HFFc6 (cell line): ENCODE measurements around the gene AHR. TPM values are rescaled to one million over a fixed set of nuclear protein-coding genes. Genes with fewer than 3 reads are reported as not detected.

Source experiments
- DNase-seq: peaks from one replicate; pipeline ENCODE4 v3.0.0-alpha.2; 2018
- H3K27ac Mint-ChIP-seq: 2 replicates; pipeline ENCODE4 v1.8.0; 2020; ENCODE audit warnings: mild to moderate bottlenecking, mixed read lengths
- H3K27me3 Mint-ChIP-seq: 2 replicates; pipeline ENCODE4 v1.8.0; 2021; ENCODE audit warnings: mild to moderate bottlenecking, moderate library complexity, mixed read lengths; ENCODE audit not compliant: insufficient read depth
- H3K36me3 Mint-ChIP-seq: 2 replicates; pipeline ENCODE4 v1.8.0; 2021; ENCODE audit warnings: low read depth, mixed read lengths
- H3K4me1 Mint-ChIP-seq: 2 replicates; pipeline ENCODE4 v1.8.0; 2020; ENCODE audit warnings: low read depth, mixed read lengths
- H3K4me3 Mint-ChIP-seq: 2 replicates; pipeline ENCODE4 v1.8.0; 2020; ENCODE audit warnings: mild to moderate bottlenecking, moderate library complexity, mixed read lengths
- H3K9me3 Mint-ChIP-seq: 2 replicates; pipeline ENCODE4 v1.8.0; 2020; ENCODE audit warnings: mild to moderate bottlenecking, mixed read lengths
- total RNA-seq, 6 experiments: library from RNA; stranded (reverse); fragmentation: NEBNext Ultra II Directional; extraction: Animal tissue kit (Norgen Biotek cat#: 25700); gene quantifications; 2 replicates in 1 of 6; 3 replicates in 5 of 6; pipeline ENCODE4 v1.2.3, GENCODE V29; 2021
- TF ChIP-seq, protein P1 (sequence below): fragments of 200-600 bp; sonication (generic); IDR thresholded peaks from 2 replicates; pipeline ENCODE4 v1.5.0; 2021; ENCODE audit warnings: antibody characterized with exemption, mild to moderate bottlenecking

Gene AHR
- total RNA-seq, 6 experiments from 2014 or later = 35.8 to 57.2 (median 47.4) TPM

DNA sequence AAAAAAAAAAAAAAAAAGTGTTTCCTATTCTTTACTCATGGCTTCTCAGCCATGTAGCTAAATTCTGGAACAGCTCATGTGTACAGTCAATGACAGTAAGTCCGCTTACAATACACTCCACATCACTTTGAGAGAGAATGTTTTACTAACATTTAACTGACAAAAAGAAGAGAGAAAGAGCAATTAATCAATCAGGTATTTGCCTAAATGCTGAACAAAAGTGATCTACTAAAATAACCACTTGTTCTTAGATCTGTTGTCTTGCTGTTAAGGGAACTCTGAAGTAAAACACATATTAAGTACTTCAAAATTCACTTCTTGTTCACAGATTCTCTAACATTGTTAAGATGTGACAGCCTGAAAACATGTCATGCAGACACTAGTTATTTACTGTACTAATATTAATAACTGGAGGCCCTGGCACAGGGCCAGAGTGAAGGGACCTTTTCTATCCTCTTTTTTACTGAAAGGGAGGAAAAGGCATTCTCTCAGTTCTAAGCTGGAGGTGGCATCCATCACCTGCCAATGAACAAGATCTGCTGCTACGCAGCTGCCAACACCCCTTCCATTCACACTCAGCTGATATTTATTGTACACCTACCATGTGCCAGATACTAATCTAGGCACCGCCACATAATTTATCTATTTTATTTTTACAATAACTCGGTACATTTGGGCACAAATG lies 72.6 kb downstream of the AHR start:
- peaks cover 2% of the 10 kb centered on the region; the same call in 1 of the 2 replicates for H3K27me3 Mint-ChIP-seq
- H3K27ac Mint-ChIP-seq = peak overlapping the region; percentile 95
- H3K36me3 Mint-ChIP-seq = no peaks in the 10 kb centered on the region
- H3K4me3 Mint-ChIP-seq = peak overlapping the region; percentile 38; the same call in 1 of the 2 replicates
- H3K9me3 Mint-ChIP-seq = no peaks in the 10 kb centered on the region
- TF ChIP-seq, protein P1, sequence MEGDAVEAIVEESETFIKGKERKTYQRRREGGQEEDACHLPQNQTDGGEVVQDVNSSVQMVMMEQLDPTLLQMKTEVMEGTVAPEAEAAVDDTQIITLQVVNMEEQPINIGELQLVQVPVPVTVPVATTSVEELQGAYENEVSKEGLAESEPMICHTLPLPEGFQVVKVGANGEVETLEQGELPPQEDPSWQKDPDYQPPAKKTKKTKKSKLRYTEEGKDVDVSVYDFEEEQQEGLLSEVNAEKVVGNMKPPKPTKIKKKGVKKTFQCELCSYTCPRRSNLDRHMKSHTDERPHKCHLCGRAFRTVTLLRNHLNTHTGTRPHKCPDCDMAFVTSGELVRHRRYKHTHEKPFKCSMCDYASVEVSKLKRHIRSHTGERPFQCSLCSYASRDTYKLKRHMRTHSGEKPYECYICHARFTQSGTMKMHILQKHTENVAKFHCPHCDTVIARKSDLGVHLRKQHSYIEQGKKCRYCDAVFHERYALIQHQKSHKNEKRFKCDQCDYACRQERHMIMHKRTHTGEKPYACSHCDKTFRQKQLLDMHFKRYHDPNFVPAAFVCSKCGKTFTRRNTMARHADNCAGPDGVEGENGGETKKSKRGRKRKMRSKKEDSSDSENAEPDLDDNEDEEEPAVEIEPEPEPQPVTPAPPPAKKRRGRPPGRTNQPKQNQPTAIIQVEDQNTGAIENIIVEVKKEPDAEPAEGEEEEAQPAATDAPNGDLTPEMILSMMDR = no peak
- no peak for DNase-seq
- peaks cover 52% of the 10 kb centered on the region for H3K4me1 Mint-ChIP-seq

DNA sequence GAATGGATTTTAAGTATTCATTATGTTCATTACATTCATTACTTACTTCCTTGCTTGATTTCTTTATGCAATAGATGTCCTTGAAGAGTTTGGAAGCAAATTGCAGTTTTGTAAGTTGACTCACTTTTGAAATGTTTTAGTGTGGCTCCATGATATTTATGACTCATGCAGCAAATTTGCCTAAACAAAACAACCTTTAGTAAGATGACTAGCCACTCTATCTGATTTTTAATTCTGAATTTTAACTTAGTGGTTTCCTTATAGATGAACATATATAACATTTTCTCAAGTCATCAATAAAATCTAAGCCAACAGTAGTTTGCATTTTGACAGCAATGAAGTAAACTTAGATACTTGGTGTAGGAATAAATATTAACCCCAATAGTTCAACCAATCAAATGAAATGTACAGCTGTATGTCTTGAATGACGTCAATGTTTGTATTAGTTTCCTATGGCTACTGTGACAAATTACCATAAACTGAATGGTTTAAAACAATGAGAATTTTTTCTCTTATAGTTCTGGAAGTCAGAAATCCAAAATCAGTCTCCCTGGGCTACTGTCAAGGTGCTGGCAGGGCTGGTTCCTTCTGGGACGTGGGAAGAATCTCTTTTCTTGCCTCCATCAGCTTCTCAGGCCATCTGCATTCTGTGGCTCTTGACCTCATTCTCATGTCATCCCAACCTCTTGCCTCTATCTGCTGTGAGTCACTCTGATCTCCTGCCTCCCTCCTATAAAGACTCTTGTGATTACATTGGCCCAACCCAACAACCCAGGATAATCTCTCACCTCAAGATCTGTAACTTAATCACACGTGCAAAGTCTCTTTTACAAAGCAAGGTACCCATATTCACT lies 73.4 kb downstream of the AHR start:
- H3K4me3 Mint-ChIP-seq = peak overlapping the region; percentile 30
- no peaks in the 10 kb centered on the region for H3K36me3 Mint-ChIP-seq
- TF ChIP-seq, protein P1 = no peak
- peaks cover 52% of the 10 kb centered on the region for H3K4me1 Mint-ChIP-seq
- peaks cover 2% of the 10 kb centered on the region; the same call in 1 of the 2 replicates for H3K27me3 Mint-ChIP-seq
- no peaks in the 10 kb centered on the region for H3K9me3 Mint-ChIP-seq
- H3K27ac Mint-ChIP-seq = peak overlapping the region; percentile 95
- DNase-seq = peak; percentile 97

DNA sequence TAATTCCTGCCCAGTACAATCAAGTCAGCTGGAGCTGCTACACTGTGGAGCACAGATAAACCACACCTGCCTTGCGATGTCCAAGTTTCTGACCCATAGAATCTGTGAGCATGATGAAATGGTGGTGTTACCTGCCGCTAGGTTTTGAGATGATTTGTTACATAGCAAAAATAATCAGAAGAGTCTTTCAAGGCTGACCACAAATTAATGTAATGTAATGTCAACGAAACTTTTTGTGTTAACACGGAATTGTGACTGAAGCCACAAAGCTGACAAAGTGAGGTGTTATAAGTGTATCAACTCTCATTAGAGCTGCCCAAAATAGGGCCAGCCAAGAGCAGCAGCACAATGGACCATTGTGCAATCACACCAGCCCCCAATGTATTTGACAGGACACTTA lies 75.7 kb downstream of the AHR start:
- TF ChIP-seq, protein P1 = no peak
- H3K4me1 Mint-ChIP-seq = peaks cover 38% of the 10 kb centered on the region
- H3K27ac Mint-ChIP-seq = no peak overlapping the region
- H3K36me3 Mint-ChIP-seq = no peaks in the 10 kb centered on the region
- H3K9me3 Mint-ChIP-seq = no peaks in the 10 kb centered on the region
- no peak overlapping the region for H3K4me3 Mint-ChIP-seq
- no peak for DNase-seq
- peaks cover 2% of the 10 kb centered on the region; the same call in 1 of the 2 replicates for H3K27me3 Mint-ChIP-seq

DNA sequence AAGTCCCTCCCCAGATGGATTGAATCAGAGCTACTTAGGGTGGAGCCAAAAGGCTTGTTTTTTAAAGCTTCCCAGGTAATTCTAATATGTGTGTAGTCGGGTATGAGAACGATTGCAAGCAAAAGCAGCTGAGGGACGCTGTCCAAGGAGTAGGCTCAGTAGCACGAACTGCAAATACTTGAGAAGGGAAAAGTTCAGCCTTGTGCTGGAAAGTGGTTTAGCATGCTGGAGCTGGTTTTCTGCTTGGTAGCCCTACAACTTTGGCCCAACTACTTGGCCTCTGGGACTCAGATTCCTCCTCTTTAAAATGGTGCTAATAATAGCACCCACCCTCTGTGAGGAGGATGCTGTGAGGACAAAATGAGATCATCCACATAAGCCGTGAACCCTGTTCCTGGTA lies 76.2 kb downstream of the AHR start:
- no peak for DNase-seq
- TF ChIP-seq, protein P1 = no peak
- H3K4me1 Mint-ChIP-seq = peaks cover 33% of the 10 kb centered on the region
- H3K27ac Mint-ChIP-seq = no peak overlapping the region
- no peaks in the 10 kb centered on the region for H3K36me3 Mint-ChIP-seq
- peaks cover 2% of the 10 kb centered on the region; the same call in 1 of the 2 replicates for H3K27me3 Mint-ChIP-seq
- no peak overlapping the region for H3K4me3 Mint-ChIP-seq
- H3K9me3 Mint-ChIP-seq = no peaks in the 10 kb centered on the region

DNA sequence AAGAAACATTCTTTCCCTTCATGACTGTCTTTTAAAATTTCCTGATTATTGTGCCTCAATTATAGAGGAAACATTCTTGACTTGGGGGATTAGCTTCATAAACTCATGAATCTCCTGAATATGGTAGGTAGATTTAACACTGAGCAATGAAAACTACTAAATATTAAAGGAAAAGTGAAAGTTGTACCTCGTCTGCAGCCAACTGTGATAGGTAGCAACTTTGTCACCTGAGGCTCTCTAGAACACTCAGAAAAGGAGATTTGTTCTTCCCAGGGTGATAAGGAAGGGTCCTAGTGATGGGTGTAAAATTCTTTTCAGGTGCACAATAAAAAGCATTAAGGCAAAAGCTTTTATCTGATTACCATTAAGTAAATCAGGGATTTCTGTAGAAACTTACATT lies 78.1 kb downstream of the AHR start:
- no peak for DNase-seq
- TF ChIP-seq, protein P1 = no peak
- peaks cover 30% of the 10 kb centered on the region for H3K4me1 Mint-ChIP-seq
- H3K36me3 Mint-ChIP-seq = no peaks in the 10 kb centered on the region
- no peak overlapping the region for H3K4me3 Mint-ChIP-seq
- H3K27me3 Mint-ChIP-seq = no peaks in the 10 kb centered on the region
- H3K9me3 Mint-ChIP-seq = no peaks in the 10 kb centered on the region
- no peak overlapping the region for H3K27ac Mint-ChIP-seq
